SK-N-SH (cell line): Measurements from ENCODE around the gene ZMIZ1. TPM values are rescaled to one million over a fixed set of nuclear protein-coding genes. Genes with fewer than 3 reads are reported as not detected.
A peak's percentile ranks its signal among the peaks of the same experiment; 100 is the strongest.

Source experiments
- CTCF ChIA-PET: fragments of 300-600, 350-600 bp; formaldehyde crosslinking; extraction: SDS; loops from one replicate; lab custom pipeline; 2021; lab: Yijun Ruan, JAX
- POLR2A ChIA-PET: fragments of 350-600 bp; sonication (Branson Sonifier 250); formaldehyde crosslinking; extraction: SDS; loops from one replicate; lab custom pipeline; 2020; ENCODE audit warnings: antibody characterized with exemption, inconsistent platforms; lab: Yijun Ruan, JAX
- DNase-seq: peaks from one replicate; pipeline ENCODE4 v3.0.0; 2012
- H2AFZ ChIP-seq: fragments of 200-600 bp; sonication (generic); 2 replicates; pipeline ENCODE4 v1.8.1; 2016; ENCODE audit warnings: antibody characterized with exemption, mild to moderate bottlenecking, low read depth
- H3F3A ChIP-seq: fragments of 200-600 bp; sonication (generic); replicated peaks from 2 replicates; pipeline ENCODE3; 2016; ENCODE audit warnings: antibody characterized with exemption, mild to moderate bottlenecking; ENCODE audit not compliant: insufficient read depth
- H3K27ac ChIP-seq, 2 experiments: fragments of 200-500 bp in 1 of 2; fragments of 200-600 bp in 1 of 2; sonication (Bioruptor generic) in 1 of 2; sonication (generic), shearing (Covaris generic) in 1 of 2; 2 replicates each; pipeline versions ENCODE4 v1.5.1 to v1.6.1; 2014 to 2016; ENCODE audit warnings: low read depth in 2 of 2, inconsistent platforms in 1 of 2, low read length in 1 of 2, mild to moderate bottlenecking in 1 of 2, mixed read lengths in 1 of 2
- H3K27me3 ChIP-seq: fragments of 200-600 bp; sonication (generic), shearing (Covaris generic); 2 replicates; pipeline ENCODE4 v1.6.1; 2016; ENCODE audit warnings: mixed run types; ENCODE audit not compliant: insufficient read depth
- H3K36me3 ChIP-seq, 2 experiments: fragments of 200-500 bp in 1 of 2; fragments of 200-600 bp in 1 of 2; sonication (Bioruptor generic) in 1 of 2; sonication (generic) in 1 of 2; replicated peaks in 1 of 2; 2 replicates each; pipeline versions ENCODE3 to v1.5.1; 2014 to 2016; ENCODE audit warnings: low read length in 1 of 2, mild to moderate bottlenecking in 1 of 2; ENCODE audit not compliant: insufficient read depth in 2 of 2, control insufficient read depth in 1 of 2
- H3K4me1 ChIP-seq, 2 experiments: fragments of 200-500 bp in 1 of 2; fragments of 200-600 bp in 1 of 2; sonication (Bioruptor generic) in 1 of 2; sonication (generic), shearing (Covaris generic) in 1 of 2; 2 replicates each; pipeline versions ENCODE4 v1.5.1 to v1.6.1; 2014 to 2016; ENCODE audit warnings: low read depth in 1 of 2, low read length in 1 of 2, mixed run types in 1 of 2; ENCODE audit not compliant: insufficient read depth in 2 of 2, control insufficient read depth in 1 of 2
- H3K4me2 ChIP-seq: fragments of 200-600 bp; sonication (generic), shearing (Covaris generic); 2 replicates; pipeline ENCODE4 v1.6.1; 2017; ENCODE audit warnings: mixed run types
- H3K4me3 ChIP-seq, 2 experiments: fragments of 200-500 bp in 1 of 2; fragments of 200-600 bp in 1 of 2; sonication (Bioruptor generic) in 1 of 2; sonication (generic), shearing (Covaris generic) in 1 of 2; 2 replicates each; pipeline versions ENCODE4 v1.5.1 to v1.8.1; 2014 to 2016; ENCODE audit warnings: low read depth in 2 of 2, inconsistent platforms in 1 of 2, low read length in 1 of 2, mild to moderate bottlenecking in 1 of 2, mixed read lengths in 1 of 2, moderate library complexity in 1 of 2
- H3K79me2 ChIP-seq: fragments of 200-600 bp; sonication (generic); 2 replicates; pipeline ENCODE4 v1.8.1; 2017; ENCODE audit warnings: mild to moderate bottlenecking; ENCODE audit not compliant: insufficient read depth
- H3K9ac ChIP-seq: fragments of 200-600 bp; sonication (generic); 2 replicates; pipeline ENCODE4 v1.6.1; 2017; ENCODE audit warnings: mixed run types
- H3K9me2 ChIP-seq: fragments of 200-600 bp; sonication (generic); 2 replicates; pipeline ENCODE4 v1.6.1; 2017; ENCODE audit warnings: mixed run types
- H3K9me3 ChIP-seq: fragments of 200-600 bp; sonication (generic); 2 replicates; pipeline ENCODE4 v1.6.1; 2017; ENCODE audit warnings: mixed run types, mild to moderate bottlenecking, moderate library complexity
- H4K20me1 ChIP-seq: fragments of 200-600 bp; sonication (generic); 2 replicates; pipeline ENCODE4 v1.6.1; 2017; ENCODE audit warnings: mild to moderate bottlenecking, mixed run types; ENCODE audit not compliant: insufficient read depth
- ELF1 ChIP-seq: IDR thresholded peaks from 2 replicates; pipeline ENCODE4 v1.4.0; 2012
- EP300 ChIP-seq, 2 experiments: IDR thresholded peaks; 2 replicates each; pipeline versions ENCODE4 v1.4.0 to v1.6.1; 2012; ENCODE audit warnings: borderline replicate concordance in 1 of 2, low read depth in 1 of 2, low read length in 1 of 2
- EZH2phosphoT487 ChIP-seq: fragments of 200-600 bp; sonication (generic); IDR thresholded peaks from 2 replicates; pipeline ENCODE4 v1.6.1; 2017; ENCODE audit warnings: low read depth, mixed run types, mild to moderate bottlenecking, antibody characterized with exemption, moderate library complexity, borderline replicate concordance
- FOSL2 ChIP-seq: IDR thresholded peaks from 2 replicates; pipeline ENCODE4 v1.4.0; 2012; ENCODE audit warnings: low read depth, mild to moderate bottlenecking, moderate library complexity, borderline replicate concordance
- FOXJ3 ChIP-seq: sonication (generic); formaldehyde crosslinking; IDR thresholded peaks from 2 replicates; pipeline ENCODE4 v1.5.1; 2020; ENCODE audit warnings: mild to moderate bottlenecking, missing genetic modification reagents
- FOXM1 ChIP-seq: IDR thresholded peaks from 2 replicates; pipeline ENCODE4 v1.4.0; 2012; ENCODE audit warnings: low read depth, mild to moderate bottlenecking
- GATA2 ChIP-seq: sonication (generic); formaldehyde crosslinking; IDR thresholded peaks from 2 replicates; pipeline ENCODE4 v1.5.0; 2020; ENCODE audit warnings: mild to moderate bottlenecking, missing genetic modification reagents
- JUND ChIP-seq: IDR thresholded peaks from 2 replicates; pipeline ENCODE4 v1.4.0; 2012
- MEF2A ChIP-seq: IDR thresholded peaks from 2 replicates; pipeline ENCODE4 v1.4.0; 2012; ENCODE audit warnings: low read depth, borderline replicate concordance
- MXI1 ChIP-seq: IDR thresholded peaks from 2 replicates; pipeline ENCODE4 v1.6.1; 2012; ENCODE audit warnings: mild to moderate bottlenecking, low read depth, low read length, improper control_type of control experiment
- NFIC ChIP-seq: IDR thresholded peaks from 2 replicates; pipeline ENCODE4 v1.4.0; 2012; ENCODE audit warnings: borderline replicate concordance
- NRF1 ChIP-seq: IDR thresholded peaks from 2 replicates; pipeline ENCODE4 v1.6.1; 2012; ENCODE audit warnings: low read depth, mild to moderate bottlenecking, low read length
- PBX3 ChIP-seq: IDR thresholded peaks from 2 replicates; pipeline ENCODE4; 2012
- POLR2AphosphoS5 ChIP-seq: IDR thresholded peaks from 2 replicates; pipeline ENCODE4 v1.6.1; 2012; ENCODE audit warnings: low read depth, low read length
- SIN3A ChIP-seq: IDR thresholded peaks from 2 replicates; pipeline ENCODE4 v1.6.1; 2012; ENCODE audit warnings: low read depth, mild to moderate bottlenecking, low read length, moderate library complexity, borderline replicate concordance
- SMC3 ChIP-seq: IDR thresholded peaks from 2 replicates; pipeline ENCODE4 v1.6.1; 2012; ENCODE audit warnings: low read depth, low read length, improper control_type of control experiment
- TCF12 ChIP-seq: IDR thresholded peaks from 2 replicates; pipeline ENCODE4 v1.4.0; 2012
- YY1 ChIP-seq: IDR thresholded peaks from 2 replicates; pipeline ENCODE4 v1.4.0; 2012; ENCODE audit warnings: low read depth, mild to moderate bottlenecking
- ZBTB33 ChIP-seq: IDR thresholded peaks from 2 replicates; pipeline ENCODE4 v1.4.0; 2012; ENCODE audit warnings: low read depth, borderline replicate concordance
- WGBS: methylation state at CpG from one replicate; pipeline ENCODE4 v1.1.6; 2017; ENCODE audit warnings: low lambda C conversion rate; 5-methylcytosine and 5-hydroxymethylcytosine counted together
- polyA plus RNA-seq, 3 experiments: library from polyadenylated mRNA; depleted of rRNA; stranded (reverse); fragments of >200 nt; gene quantifications; 2 replicates each; pipeline ENCODE4 v1.2.3, GENCODE V29; 2012
- TF ChIP-seq, protein P1 (sequence below): IDR thresholded peaks from 2 replicates; pipeline ENCODE4 v1.6.1; 2012; ENCODE audit warnings: mild to moderate bottlenecking, low read depth, low read length, moderate library complexity

The ZMIZ1 gene
- polyA plus RNA-seq, 1 of the 3 experiments (the other 2 are of a cell fraction) = 23.5 TPM

GRCh38 chr10:79253704-79254103, 184.9 kb downstream of the ZMIZ1 start:
- Histone ChIP-seq H3K9me2 (no peaks in the 10 kb centered on the region), H3K9me3 (no peaks in the 10 kb centered on the region), H3K27me3 (no peaks in the 10 kb centered on the region), H4K20me1 (peaks cover 69% of the 10 kb centered on the region), H3K4me3 (no peak overlapping the region), H3K36me3 (peaks cover 0 to 11% of the 10 kb centered on the region in 2 experiments), H3K27ac (peak overlapping the region in 1 of 2 experiments; percentile 99; a peak in 2 of 4 replicates), H3K4me1 (peaks cover 0 to 100% of the 10 kb centered on the region in 2 experiments; a peak in 1 of 4 replicates), H3K79me2 (peaks cover 93% of the 10 kb centered on the region), H3K4me2 (no peak overlapping the region)
- DNase-seq = peak; percentile 56
- ChIA-PET CTCF (interaction anchor here (1.1 kb wide), 1 partner anchor 16 kb away, joined by 3 read pairs; no protein-coding TSS in a partner anchor), POLR2A (interaction anchor here (1.0 kb wide), 1 partner anchor 50 kb away, joined by 3 read pairs; no protein-coding TSS in a partner anchor)
- 87% methylated on average over 3 of the region's 3 CpGs for WGBS
- TF ChIP-seq EP300 (IDR thresholded peaks at IDR 0.05; ENCODE audit: borderline replicate concordance in 1 of 2, low read depth in 1 of 2, low read length in 1 of 2) (peak in 1 of 2 experiments; percentile 33; a peak in 1 of 4 replicates), GATA2 (CRISPR knock-in tag) (0 out of 2 replicates have a peak, but pooled peaks have one; percentile 17), NRF1 (no peak), PBX3 (no peak)
- TF ChIP-seq, all 33 proteins: peak for 2
- Histone ChIP-seq H3K9ac (no peak overlapping the region), H2AFZ (no peak overlapping the region), H3F3A (no peaks in the 10 kb centered on the region)

- Histone ChIP-seq H2AFZ (no peak overlapping the region), H3K79me2 (peaks cover 93% of the 10 kb centered on the region), H3K4me3 (no peak overlapping the region), H3K9ac (no peak overlapping the region), H3F3A (no peaks in the 10 kb centered on the region), H4K20me1 (peaks cover 64% of the 10 kb centered on the region)
- 91% methylated on average over 6 of the region's 18 CpGs for WGBS
- DNase-seq = no peak
- POLR2A ChIA-PET = interaction anchor here (1.0 kb wide), 1 partner anchor 50 kb away, joined by 3 read pairs; no protein-coding TSS in a partner anchor
- TF ChIP-seq NFIC (no peak), SMC3 (no peak), YY1 (no peak), POLR2AphosphoS5 (no peak), FOXJ3 (CRISPR knock-in tag) (no peak), TCF12 (no peak), MEF2A (no peak), FOSL2 (no peak), EZH2phosphoT487 (no peak), ZBTB33 (no peak), FOXM1 (no peak), JUND (no peak), MXI1 (no peak), ELF1 (no peak), SIN3A (no peak)
- TF ChIP-seq, protein P1, sequence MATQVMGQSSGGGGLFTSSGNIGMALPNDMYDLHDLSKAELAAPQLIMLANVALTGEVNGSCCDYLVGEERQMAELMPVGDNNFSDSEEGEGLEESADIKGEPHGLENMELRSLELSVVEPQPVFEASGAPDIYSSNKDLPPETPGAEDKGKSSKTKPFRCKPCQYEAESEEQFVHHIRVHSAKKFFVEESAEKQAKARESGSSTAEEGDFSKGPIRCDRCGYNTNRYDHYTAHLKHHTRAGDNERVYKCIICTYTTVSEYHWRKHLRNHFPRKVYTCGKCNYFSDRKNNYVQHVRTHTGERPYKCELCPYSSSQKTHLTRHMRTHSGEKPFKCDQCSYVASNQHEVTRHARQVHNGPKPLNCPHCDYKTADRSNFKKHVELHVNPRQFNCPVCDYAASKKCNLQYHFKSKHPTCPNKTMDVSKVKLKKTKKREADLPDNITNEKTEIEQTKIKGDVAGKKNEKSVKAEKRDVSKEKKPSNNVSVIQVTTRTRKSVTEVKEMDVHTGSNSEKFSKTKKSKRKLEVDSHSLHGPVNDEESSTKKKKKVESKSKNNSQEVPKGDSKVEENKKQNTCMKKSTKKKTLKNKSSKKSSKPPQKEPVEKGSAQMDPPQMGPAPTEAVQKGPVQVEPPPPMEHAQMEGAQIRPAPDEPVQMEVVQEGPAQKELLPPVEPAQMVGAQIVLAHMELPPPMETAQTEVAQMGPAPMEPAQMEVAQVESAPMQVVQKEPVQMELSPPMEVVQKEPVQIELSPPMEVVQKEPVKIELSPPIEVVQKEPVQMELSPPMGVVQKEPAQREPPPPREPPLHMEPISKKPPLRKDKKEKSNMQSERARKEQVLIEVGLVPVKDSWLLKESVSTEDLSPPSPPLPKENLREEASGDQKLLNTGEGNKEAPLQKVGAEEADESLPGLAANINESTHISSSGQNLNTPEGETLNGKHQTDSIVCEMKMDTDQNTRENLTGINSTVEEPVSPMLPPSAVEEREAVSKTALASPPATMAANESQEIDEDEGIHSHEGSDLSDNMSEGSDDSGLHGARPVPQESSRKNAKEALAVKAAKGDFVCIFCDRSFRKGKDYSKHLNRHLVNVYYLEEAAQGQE = no peak
- TF ChIP-seq, all 33 proteins: peak for 0
- Histone ChIP-seq H3K9me3 (no peaks in the 10 kb centered on the region), H3K9me2 (no peaks in the 10 kb centered on the region), H3K36me3 (peaks cover 0 to 11% of the 10 kb centered on the region in 2 experiments), H3K4me1 (peaks cover 0 to 100% of the 10 kb centered on the region in 2 experiments; a peak in 2 of 4 replicates), H3K27ac (peak overlapping the region in 1 of 2 experiments; percentile 99; a peak in 2 of 4 replicates), H3K27me3 (no peaks in the 10 kb centered on the region), H3K4me2 (no peak overlapping the region)
- CTCF ChIA-PET = interaction anchor here (1.1 kb wide), 1 partner anchor 15 kb away, joined by 3 read pairs; no protein-coding TSS in a partner anchor
Measured at GRCh38 chr10:79254333-79255006, 185.7 kb downstream of the ZMIZ1 start.
